ENCODE measurements around the gene MIEF2.

MIEF2 gene

GRCh38 chr17:18250259-18250658, 10.2 kb upstream of the MIEF2 start:
- in situ Hi-C loops (cut with HindIII; ENCODE audit: low pct_ligation_motif_present, low sequenced_read_pairs), result no loop called here
- H3K27ac ChIP-seq, result no peak overlapping the region
- no peak overlapping the region for H3K4me3 ChIP-seq (ENCODE audit: low read depth, low read length)
- TF ChIP-seq, protein P1, sequence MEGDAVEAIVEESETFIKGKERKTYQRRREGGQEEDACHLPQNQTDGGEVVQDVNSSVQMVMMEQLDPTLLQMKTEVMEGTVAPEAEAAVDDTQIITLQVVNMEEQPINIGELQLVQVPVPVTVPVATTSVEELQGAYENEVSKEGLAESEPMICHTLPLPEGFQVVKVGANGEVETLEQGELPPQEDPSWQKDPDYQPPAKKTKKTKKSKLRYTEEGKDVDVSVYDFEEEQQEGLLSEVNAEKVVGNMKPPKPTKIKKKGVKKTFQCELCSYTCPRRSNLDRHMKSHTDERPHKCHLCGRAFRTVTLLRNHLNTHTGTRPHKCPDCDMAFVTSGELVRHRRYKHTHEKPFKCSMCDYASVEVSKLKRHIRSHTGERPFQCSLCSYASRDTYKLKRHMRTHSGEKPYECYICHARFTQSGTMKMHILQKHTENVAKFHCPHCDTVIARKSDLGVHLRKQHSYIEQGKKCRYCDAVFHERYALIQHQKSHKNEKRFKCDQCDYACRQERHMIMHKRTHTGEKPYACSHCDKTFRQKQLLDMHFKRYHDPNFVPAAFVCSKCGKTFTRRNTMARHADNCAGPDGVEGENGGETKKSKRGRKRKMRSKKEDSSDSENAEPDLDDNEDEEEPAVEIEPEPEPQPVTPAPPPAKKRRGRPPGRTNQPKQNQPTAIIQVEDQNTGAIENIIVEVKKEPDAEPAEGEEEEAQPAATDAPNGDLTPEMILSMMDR (IDR thresholded peaks at IDR 0.05; ENCODE audit: low read depth, low read length, missing control alignments), result no peak
- peaks cover 93% of the 10 kb centered on the region for H3K36me3 ChIP-seq (replicated peaks)
- no peaks in the 10 kb centered on the region for H3K27me3 ChIP-seq (replicated peaks)
- no peak for DNase-seq

DNA sequence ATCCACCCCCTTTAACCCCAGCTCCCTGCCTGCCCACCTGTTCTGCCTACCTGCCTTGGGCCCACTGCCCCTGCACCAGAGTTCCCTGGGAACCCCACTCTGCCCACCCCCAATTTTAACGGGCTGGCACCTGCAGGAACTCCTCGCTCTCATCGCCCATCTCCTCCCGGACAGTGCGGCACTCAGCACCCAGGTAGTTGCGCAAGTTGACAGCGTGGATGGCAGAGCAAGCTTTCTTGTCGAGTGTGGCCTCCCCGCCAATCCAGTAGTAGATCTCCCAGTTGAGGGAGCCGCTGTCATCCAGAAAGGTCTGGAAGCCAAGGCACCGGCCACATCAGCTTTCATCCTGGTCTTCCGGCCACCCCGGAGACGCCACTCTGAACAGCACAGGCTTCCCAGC, 9.8 kb upstream of the MIEF2 start:
- TF ChIP-seq, protein P1 (IDR thresholded peaks at IDR 0.05; ENCODE audit: low read depth, low read length, missing control alignments), result no peak
- Histone ChIP-seq H3K27me3 (replicated peaks) (no peaks in the 10 kb centered on the region), H3K4me3 (ENCODE audit: low read depth, low read length) (no peak overlapping the region), H3K27ac (no peak overlapping the region), H3K36me3 (replicated peaks) (peaks cover 93% of the 10 kb centered on the region)
- DNase-seq, result no peak
- in situ Hi-C loops (cut with HindIII; ENCODE audit: low pct_ligation_motif_present, low sequenced_read_pairs), result no loop called here

DNA sequence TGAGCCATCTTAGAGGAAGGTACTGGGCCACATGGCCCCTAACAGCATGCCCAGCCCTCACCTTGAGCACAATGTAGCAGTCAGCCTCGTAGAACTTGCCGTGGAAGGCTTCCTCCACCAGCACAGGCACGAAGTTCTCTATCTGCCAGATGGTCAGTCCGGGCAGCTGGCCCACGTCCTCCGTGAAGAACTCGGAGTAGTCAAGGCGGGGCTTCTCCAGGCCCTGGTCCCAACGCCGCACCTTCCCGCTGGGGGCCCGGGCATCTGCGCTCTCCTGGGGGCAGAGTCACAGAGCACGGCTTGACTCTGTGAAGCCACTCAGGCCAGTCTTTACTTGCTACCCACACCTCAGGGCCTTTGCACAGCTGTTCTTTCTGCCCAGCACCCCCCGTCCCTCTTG, 9.3 kb upstream of the MIEF2 start:
- in situ Hi-C loops (cut with HindIII; ENCODE audit: low pct_ligation_motif_present, low sequenced_read_pairs), result no loop called here

DNA sequence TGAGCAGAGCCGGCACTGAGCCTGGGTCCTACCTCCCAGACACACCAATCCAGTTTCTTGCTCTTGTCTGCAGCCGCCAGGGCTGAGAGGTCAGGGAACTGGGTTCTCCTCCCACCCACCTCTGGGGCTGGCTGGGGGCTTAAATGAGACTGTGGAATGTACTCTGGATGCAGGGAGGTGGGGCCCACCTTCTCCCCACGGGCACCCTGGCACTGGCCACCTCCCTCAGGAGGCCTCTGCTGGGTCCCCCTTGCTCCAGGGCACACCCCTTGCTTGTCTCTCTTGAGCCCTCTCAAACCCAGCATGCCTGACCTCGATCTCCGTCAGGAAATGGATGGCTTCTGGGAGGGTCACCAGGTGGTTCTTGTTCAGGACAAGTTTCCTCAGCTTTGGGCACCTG, 8.3 kb upstream of the MIEF2 start:
- Histone ChIP-seq H3K4me3 (ENCODE audit: low read depth, low read length) (no peak overlapping the region), H3K27me3 (replicated peaks) (no peaks in the 10 kb centered on the region), H3K36me3 (replicated peaks) (peaks cover 87% of the 10 kb centered on the region), H3K27ac (no peak overlapping the region)
- DNase-seq, result no peak
- in situ Hi-C loops (cut with HindIII; ENCODE audit: low pct_ligation_motif_present, low sequenced_read_pairs), result no loop called here
- TF ChIP-seq, protein P1 (IDR thresholded peaks at IDR 0.05; ENCODE audit: low read depth, low read length, missing control alignments), result no peak

More for the DNA sequence above, 9.3 kb upstream of the MIEF2 start:
- Histone ChIP-seq H3K36me3 (replicated peaks) (peaks cover 93% of the 10 kb centered on the region), H3K27ac (no peak overlapping the region), H3K27me3 (replicated peaks) (no peaks in the 10 kb centered on the region), H3K4me3 (ENCODE audit: low read depth, low read length) (no peak overlapping the region)
- no peak for DNase-seq
- TF ChIP-seq, protein P1 (IDR thresholded peaks at IDR 0.05; ENCODE audit: low read depth, low read length, missing control alignments), result no peak

GRCh38 chr17:18253187-18253884, 7.1 kb upstream of the MIEF2 start:
- in situ Hi-C loops (cut with HindIII; ENCODE audit: low pct_ligation_motif_present, low sequenced_read_pairs), result no loop called here
- DNase-seq, result no peak
- TF ChIP-seq, protein P1 (IDR thresholded peaks at IDR 0.05; ENCODE audit: low read depth, low read length, missing control alignments), result no peak

More at GRCh38 chr17:18253187-18253884, 7.1 kb upstream of the MIEF2 start:
- Histone ChIP-seq H3K27me3 (replicated peaks) (no peaks in the 10 kb centered on the region), H3K4me3 (ENCODE audit: low read depth, low read length) (no peak overlapping the region), H3K36me3 (replicated peaks) (peaks cover 79% of the 10 kb centered on the region), H3K27ac (no peak overlapping the region)

Measured in brain microvascular endothelial cell (primary cell).